ENCODE data around the gene HGF. TPM values are rescaled to one million over a fixed set of nuclear protein-coding genes. Genes with fewer than 3 reads are reported as not detected.

HGF gene
- total RNA-seq, 2 experiments from 2014 or later, result not detected

DNA sequence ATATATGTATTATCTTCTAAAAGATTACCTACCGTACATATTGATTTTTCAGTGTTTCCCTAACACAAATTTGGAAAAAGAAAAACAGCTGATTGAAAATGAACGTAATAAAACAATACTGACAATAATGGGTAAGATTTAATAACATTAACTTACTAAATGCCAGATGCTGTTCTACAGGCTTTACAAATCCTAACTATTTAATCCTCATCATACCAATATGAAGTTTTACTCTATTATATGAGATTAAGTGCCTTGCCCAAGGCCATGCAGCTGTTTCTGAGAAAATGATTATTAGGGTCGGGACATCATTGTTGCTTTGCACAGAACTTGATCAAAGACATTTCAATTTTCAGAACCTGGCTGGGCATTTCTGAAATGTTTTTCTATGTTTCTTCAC, 104.6 kb downstream of the HGF start:
- ChIA-PET POLR2A (interaction anchor here (0.6 to 1.7 kb wide), 2 partner anchors 9 to 36 kb away, joined by 3 to 6 read pairs; no protein-coding TSS in a partner anchor), CTCF (ENCODE audit: unreplicated experiment) (no interaction called here)
- TF ChIP-seq, protein P1, sequence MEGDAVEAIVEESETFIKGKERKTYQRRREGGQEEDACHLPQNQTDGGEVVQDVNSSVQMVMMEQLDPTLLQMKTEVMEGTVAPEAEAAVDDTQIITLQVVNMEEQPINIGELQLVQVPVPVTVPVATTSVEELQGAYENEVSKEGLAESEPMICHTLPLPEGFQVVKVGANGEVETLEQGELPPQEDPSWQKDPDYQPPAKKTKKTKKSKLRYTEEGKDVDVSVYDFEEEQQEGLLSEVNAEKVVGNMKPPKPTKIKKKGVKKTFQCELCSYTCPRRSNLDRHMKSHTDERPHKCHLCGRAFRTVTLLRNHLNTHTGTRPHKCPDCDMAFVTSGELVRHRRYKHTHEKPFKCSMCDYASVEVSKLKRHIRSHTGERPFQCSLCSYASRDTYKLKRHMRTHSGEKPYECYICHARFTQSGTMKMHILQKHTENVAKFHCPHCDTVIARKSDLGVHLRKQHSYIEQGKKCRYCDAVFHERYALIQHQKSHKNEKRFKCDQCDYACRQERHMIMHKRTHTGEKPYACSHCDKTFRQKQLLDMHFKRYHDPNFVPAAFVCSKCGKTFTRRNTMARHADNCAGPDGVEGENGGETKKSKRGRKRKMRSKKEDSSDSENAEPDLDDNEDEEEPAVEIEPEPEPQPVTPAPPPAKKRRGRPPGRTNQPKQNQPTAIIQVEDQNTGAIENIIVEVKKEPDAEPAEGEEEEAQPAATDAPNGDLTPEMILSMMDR (conservative IDR thresholded peaks at IDR 0.05; ENCODE audit: low read length), result no peak
- no peak for TF ChIP-seq EZH2phosphoT487 (IDR thresholded peaks at IDR 0.05; ENCODE audit: borderline replicate concordance, low read depth, low read length)
- Histone ChIP-seq H3K9me2 (ENCODE audit: insufficient read depth, low read length) (no peaks in the 10 kb centered on the region), H4K20me1 (ENCODE audit: insufficient read depth, low read length) (no peaks in the 10 kb centered on the region), H3K79me2 (ENCODE audit: insufficient read depth, low read depth, low read length) (no peaks in the 10 kb centered on the region), H2AFZ (ENCODE audit: low read length) (no peak overlapping the region), H3K27ac (ENCODE audit: low read depth, low read length, poor library complexity, severe bottlenecking) (no peak overlapping the region), H3K9me3 (ENCODE audit: low read length) (no peaks in the 10 kb centered on the region), H3K4me3 (ENCODE audit: low read depth, low read length, poor library complexity, severe bottlenecking) (no peak overlapping the region), H3K4me1 (ENCODE audit: insufficient read depth, low read length, poor library complexity, severe bottlenecking) (no peaks in the 10 kb centered on the region), H3K36me3 (ENCODE audit: insufficient read depth, low read length) (no peaks in the 10 kb centered on the region), H3K4me2 (ENCODE audit: low read length) (no peak overlapping the region)
- no TSS peak for BruUV-seq (replicated peaks)
- intact Hi-C loops (cut with micrococcal nuclease; ENCODE audit: unreplicated experiment), result no loop called here
- DNase-seq (ENCODE audit: low spot score), result no peak

DNA sequence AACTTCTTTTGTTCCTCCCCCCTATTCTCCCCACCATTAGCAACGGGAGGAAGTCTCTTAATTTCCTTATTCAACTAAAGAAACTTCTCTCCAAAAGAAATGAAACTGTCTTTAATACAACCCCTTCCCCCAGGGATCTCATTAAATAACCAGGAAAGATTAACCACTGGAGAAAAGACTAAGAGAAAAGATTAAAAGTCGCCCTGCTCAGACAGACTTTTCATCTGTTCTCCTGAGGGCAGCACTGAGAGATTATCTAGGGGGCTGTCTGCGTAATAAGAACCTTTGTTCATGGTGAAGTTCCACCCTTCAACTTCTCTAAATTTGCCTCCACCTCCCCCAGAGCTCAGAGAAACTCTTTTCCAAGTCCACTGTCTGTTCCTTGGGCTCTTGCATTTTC, 105.5 kb downstream of the HGF start:
- H3K36me3 ChIP-seq (ENCODE audit: insufficient read depth, low read length), result no peaks in the 10 kb centered on the region
- H2AFZ ChIP-seq (ENCODE audit: low read length), result no peak overlapping the region
- H3K9me3 ChIP-seq (ENCODE audit: low read length), result no peaks in the 10 kb centered on the region
- CTCF ChIA-PET (ENCODE audit: unreplicated experiment), result no interaction called here
- no peak overlapping the region for H3K4me3 ChIP-seq (ENCODE audit: low read depth, low read length, poor library complexity, severe bottlenecking)
- POLR2A ChIA-PET, result interaction anchor here (1.7 kb wide), 1 partner anchor 10 kb away, joined by 6 read pairs; no protein-coding TSS in a partner anchor
- no peaks in the 10 kb centered on the region for H3K4me1 ChIP-seq (ENCODE audit: insufficient read depth, low read length, poor library complexity, severe bottlenecking)
- H3K79me2 ChIP-seq (ENCODE audit: insufficient read depth, low read depth, low read length), result no peaks in the 10 kb centered on the region
- no peak overlapping the region for H3K4me2 ChIP-seq (ENCODE audit: low read length)
- no TSS peak for BruUV-seq (replicated peaks)
- no peak overlapping the region for H3K27ac ChIP-seq (ENCODE audit: low read depth, low read length, poor library complexity, severe bottlenecking)
- TF ChIP-seq, protein P1 (conservative IDR thresholded peaks at IDR 0.05; ENCODE audit: low read length), result no peak
- TF ChIP-seq EZH2phosphoT487 (IDR thresholded peaks at IDR 0.05; ENCODE audit: borderline replicate concordance, low read depth, low read length), result no peak
- DNase-seq (ENCODE audit: low spot score), result no peak
- no peaks in the 10 kb centered on the region for H3K9me2 ChIP-seq (ENCODE audit: insufficient read depth, low read length)
- no peaks in the 10 kb centered on the region for H4K20me1 ChIP-seq (ENCODE audit: insufficient read depth, low read length)
- intact Hi-C loops (cut with micrococcal nuclease; ENCODE audit: unreplicated experiment), result no loop called here

DNA sequence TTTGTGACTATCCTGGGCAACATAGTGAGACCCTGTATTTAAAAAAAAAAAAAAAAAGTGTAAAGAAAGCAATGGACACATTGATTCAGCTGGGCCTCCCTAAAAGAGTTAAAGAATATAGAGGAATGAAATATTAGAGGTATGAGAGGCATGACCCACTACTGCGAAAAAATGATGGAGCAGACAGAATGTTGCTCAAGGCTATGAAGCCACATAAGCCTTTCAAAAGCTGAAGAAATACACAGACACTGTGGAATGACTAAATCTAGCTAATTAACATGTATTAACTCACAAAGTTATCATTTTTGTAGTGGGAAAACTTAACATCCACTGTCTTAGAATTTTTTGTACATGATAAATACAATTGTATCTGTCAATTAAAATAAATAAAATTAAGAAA, 107.3 kb downstream of the HGF start:
- Histone ChIP-seq H3K9me2 (ENCODE audit: insufficient read depth, low read length) (no peaks in the 10 kb centered on the region), H3K4me1 (ENCODE audit: insufficient read depth, low read length, poor library complexity, severe bottlenecking) (no peaks in the 10 kb centered on the region), H3K36me3 (ENCODE audit: insufficient read depth, low read length) (no peaks in the 10 kb centered on the region), H3K79me2 (ENCODE audit: insufficient read depth, low read depth, low read length) (no peaks in the 10 kb centered on the region), H3K4me2 (ENCODE audit: low read length) (no peak overlapping the region), H3K9me3 (ENCODE audit: low read length) (no peaks in the 10 kb centered on the region), H2AFZ (ENCODE audit: low read length) (no peak overlapping the region), H3K4me3 (ENCODE audit: low read depth, low read length, poor library complexity, severe bottlenecking) (no peak overlapping the region), H4K20me1 (ENCODE audit: insufficient read depth, low read length) (no peaks in the 10 kb centered on the region), H3K27ac (ENCODE audit: low read depth, low read length, poor library complexity, severe bottlenecking) (no peak overlapping the region)
- intact Hi-C loops (cut with micrococcal nuclease; ENCODE audit: unreplicated experiment), result no loop called here
- BruUV-seq (replicated peaks), result no TSS peak
- ChIA-PET CTCF (ENCODE audit: unreplicated experiment) (no interaction called here), POLR2A (interaction anchor here (0.7 to 0.8 kb wide), 2 partner anchors 11 to 21 kb away, joined by 3 read pairs; no protein-coding TSS in a partner anchor)
- TF ChIP-seq EZH2phosphoT487 (IDR thresholded peaks at IDR 0.05; ENCODE audit: borderline replicate concordance, low read depth, low read length), result no peak
- TF ChIP-seq, protein P1 (conservative IDR thresholded peaks at IDR 0.05; ENCODE audit: low read length), result no peak
- no peak for DNase-seq (ENCODE audit: low spot score)
